ENCODE data around the gene IFT80. TPM values are rescaled to one million over a fixed set of nuclear protein-coding genes. Genes with fewer than 3 reads are reported as not detected.

IFT80 gene
- total RNA-seq, 4 donors from 2014 or later: 17.1 to 24.2 (median 22.6) TPM

GRCh38 chr3:160225176-160226025 lies 173.6 kb downstream of the IFT80 start, which contains the start of gene C3orf80:
TSS of gene C3orf80 (plus strand) at chr3:160225422. CDS start at chr3:160225636, 214 bp downstream.
- no peak for TF ChIP-seq CTCF (IDR thresholded peaks at IDR 0.05; ENCODE audit: low read depth)

- TF ChIP-seq CTCF (IDR thresholded peaks at IDR 0.05; ENCODE audit: low read depth): no peak
Observed at GRCh38 chr3:160224811-160225175, 174.2 kb downstream of the IFT80 start.

GRCh38 chr3:160224256-160224655 lies 174.8 kb downstream of the IFT80 start:
- no peak for TF ChIP-seq CTCF (IDR thresholded peaks at IDR 0.05; ENCODE audit: low read depth)

- TF ChIP-seq CTCF (IDR thresholded peaks at IDR 0.05; ENCODE audit: low read depth): no peak
Observed at GRCh38 chr3:160221019-160221418, 178.0 kb downstream of the IFT80 start.

- no peak for TF ChIP-seq CTCF (IDR thresholded peaks at IDR 0.05; ENCODE audit: low read depth)
Observed at GRCh38 chr3:160220038-160220437, 179.0 kb downstream of the IFT80 start.

GRCh38 chr3:160218136-160218535 lies 180.9 kb downstream of the IFT80 start:
- no peak for TF ChIP-seq CTCF (IDR thresholded peaks at IDR 0.05; ENCODE audit: low read depth)

GRCh38 chr3:160217675-160218074 lies 181.3 kb downstream of the IFT80 start:
- no peak for TF ChIP-seq CTCF (IDR thresholded peaks at IDR 0.05; ENCODE audit: low read depth)
